Adrenal gland (tissue), 5 donors: ENCODE data around the gene CEP83.

Source experiments
- CTCF ChIP-seq, 6 experiments: fragments of 450-650 bp in 4 of 6; fragments of 200-600 bp in 2 of 6; sonication (generic) in 1 of 6; IDR thresholded peaks; 1 replicate in 5 of 6; 2 replicates in 1 of 6; pipeline versions ENCODE4 v1.5.1 to v1.8.0; 2016 to 2021; ENCODE audit warnings: antibody characterized with exemption in 6 of 6, mild to moderate bottlenecking in 2 of 6, moderate library complexity in 1 of 6
- POLR2A ChIP-seq, 2 donors: fragments of 450-650 bp; IDR thresholded peaks; one replicate each; pipeline ENCODE4 v1.6.1; 2017; ENCODE audit warnings: antibody characterized with exemption in 2 of 2, mild to moderate bottlenecking in 2 of 2, moderate library complexity in 1 of 2
- donor health status: DM: no; HTN: no; CAD: no.

GRCh38 chr12:94273272-94273671, 186.4 kb downstream of the CEP83 start:
- no peak for TF ChIP-seq CTCF (IDR thresholded peaks at IDR 0.05)
- no peak for TF ChIP-seq POLR2A (IDR thresholded peaks at IDR 0.05)
